Kidney tubule cell (primary cell): ENCODE results near the gene GABRB2.
"Not testable (repeated sequence)": the region's sequence is repeated elsewhere in the genome, so short reads cannot be mapped to it uniquely, and the experiment has no call there.

Source experiments
- DNase-seq: peaks from one replicate; pipeline ENCODE4 v3.0.0-alpha.2; 2018; ENCODE audit warnings: low spot score

Gene GABRB2

GRCh38 chr5:161546470-161547301 is at the start of gene GABRB2:
GABRB2 (minus strand) TSS chr5:161546725; CDS start chr5:161546643, 82 bp downstream.
- peak; percentile 65 for DNase-seq

- no peak for DNase-seq
Observed at GRCh38 chr5:161585798-161586197, 39.3 kb upstream of the GABRB2 start.

GRCh38 chr5:161580621-161581020 is 34.1 kb upstream of the GABRB2 start:
- no peak for DNase-seq

GRCh38 chr5:161572914-161573313 is 26.4 kb upstream of the GABRB2 start:
- DNase-seq, result no peak

- DNase-seq, result no peak
Observed at GRCh38 chr5:161566081-161566480, 19.6 kb upstream of the GABRB2 start.

- no peak for DNase-seq
Observed at GRCh38 chr5:161562446-161562845, 15.9 kb upstream of the GABRB2 start.

- peak; percentile 5 for DNase-seq
Observed at GRCh38 chr5:161549106-161549505, 2.6 kb upstream of the GABRB2 start.

- peak; percentile 34 for DNase-seq
Observed at GRCh38 chr5:161548487-161549094, 2.1 kb upstream of the GABRB2 start.

GRCh38 chr5:161547738-161548486 is 1.4 kb upstream of the GABRB2 start:
- no peak for DNase-seq

GRCh38 chr5:161547406-161547737 is 847 bp upstream of the GABRB2 start:
- no peak for DNase-seq

GRCh38 chr5:161546095-161546469 is 443 bp downstream of the GABRB2 start:
- DNase-seq, result no peak

GRCh38 chr5:161545344-161546094 is 1.0 kb downstream of the GABRB2 start:
- DNase-seq, result no peak

GRCh38 chr5:161544350-161544765 is 2.2 kb downstream of the GABRB2 start:
- peak; percentile 55 for DNase-seq

- no peak for DNase-seq
Observed at GRCh38 chr5:161539016-161539415, 7.5 kb downstream of the GABRB2 start.

GRCh38 chr5:161535762-161536161 is 10.8 kb downstream of the GABRB2 start:
- DNase-seq, result peak; percentile 6

- DNase-seq, result no peak
Observed at GRCh38 chr5:161530700-161531099, 15.8 kb downstream of the GABRB2 start.

- no peak for DNase-seq
Observed at GRCh38 chr5:161513942-161514341, 32.6 kb downstream of the GABRB2 start.

- peak; percentile 9 for DNase-seq
Observed at GRCh38 chr5:161507591-161507990, 38.9 kb downstream of the GABRB2 start.

- DNase-seq, result not testable (repeated sequence)
Observed at GRCh38 chr5:161505160-161505559, 41.4 kb downstream of the GABRB2 start.

- no peak for DNase-seq
Observed at GRCh38 chr5:161498531-161498930, 48.0 kb downstream of the GABRB2 start.

GRCh38 chr5:161483721-161484120 is 62.8 kb downstream of the GABRB2 start:
- DNase-seq, result no peak

- DNase-seq, result no peak
Observed at GRCh38 chr5:161481922-161482321, 64.6 kb downstream of the GABRB2 start.
